Measurements from ENCODE around the gene CHST2. TPM values are rescaled to one million over a fixed set of nuclear protein-coding genes. Genes with fewer than 3 reads are reported as not detected.
"Not testable (repeated sequence)": the region's sequence is repeated elsewhere in the genome, so short reads cannot be mapped to it uniquely, and the experiment has no call there.

CHST2 gene
- total RNA-seq, 1 donor from 2014 or later: 1.7 TPM

DNA sequence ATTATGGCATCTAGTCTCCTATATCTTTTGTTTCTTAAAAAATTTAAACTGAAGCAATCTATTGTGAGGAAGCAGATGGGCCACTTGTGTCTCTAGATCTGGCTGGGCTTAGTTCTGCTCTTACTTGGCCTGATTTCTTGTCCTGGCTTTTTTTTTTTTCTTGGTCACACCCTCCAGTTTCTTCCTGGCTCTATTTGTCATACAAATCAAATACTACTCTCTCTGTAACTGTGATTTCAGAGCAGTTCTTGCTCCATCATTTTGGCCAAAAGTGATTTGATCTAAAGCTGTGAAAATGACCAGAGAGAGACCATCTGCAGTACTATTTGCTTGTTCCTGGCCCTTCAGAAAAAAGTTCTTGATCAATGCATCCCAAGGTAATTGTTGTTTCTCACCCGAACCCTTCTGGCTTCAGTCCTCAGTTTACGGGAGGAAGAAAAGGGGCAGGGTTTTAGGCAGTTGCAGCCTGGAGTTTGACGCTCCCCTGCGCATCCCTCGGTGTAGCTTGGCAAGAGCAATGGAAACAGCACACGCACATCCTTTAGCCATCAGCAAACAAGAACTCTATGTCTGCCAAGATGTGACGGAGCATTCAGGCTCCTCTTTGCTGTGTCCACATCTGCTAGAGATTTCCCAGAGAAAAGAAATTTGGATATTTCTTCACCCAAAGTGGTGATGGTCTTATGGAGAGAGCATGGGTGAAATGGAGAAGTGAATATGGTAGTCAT, 31.6 kb downstream of the CHST2 start:
- ATAC-seq (ENCODE audit: poor library complexity): peak; percentile 92
- DNase-seq: peak; percentile 44
- intact Hi-C loops (cut with DNase I): no loop called here

DNA sequence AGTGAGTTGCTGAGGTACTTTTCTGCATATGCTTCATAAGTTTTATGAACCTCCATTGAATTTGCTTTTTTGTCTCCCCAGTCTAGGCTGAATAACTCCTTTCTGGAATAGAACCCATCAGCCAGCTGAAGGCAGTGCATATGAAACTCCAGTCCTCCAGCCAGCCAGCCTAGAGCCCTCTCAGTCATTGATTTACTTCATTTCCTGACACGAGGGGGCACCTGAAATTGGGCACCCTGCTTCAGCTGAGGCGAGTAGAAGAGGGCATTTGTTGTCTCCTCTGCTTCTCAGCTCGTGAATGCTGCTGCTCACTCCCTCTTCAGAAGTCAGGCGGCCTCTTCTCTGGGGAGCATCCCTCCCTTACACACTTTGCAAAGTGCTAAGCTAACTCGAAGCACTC, 32.5 kb downstream of the CHST2 start:
- intact Hi-C loops (cut with DNase I): no loop called here
- no peak for ATAC-seq (ENCODE audit: poor library complexity)
- DNase-seq: no peak

DNA sequence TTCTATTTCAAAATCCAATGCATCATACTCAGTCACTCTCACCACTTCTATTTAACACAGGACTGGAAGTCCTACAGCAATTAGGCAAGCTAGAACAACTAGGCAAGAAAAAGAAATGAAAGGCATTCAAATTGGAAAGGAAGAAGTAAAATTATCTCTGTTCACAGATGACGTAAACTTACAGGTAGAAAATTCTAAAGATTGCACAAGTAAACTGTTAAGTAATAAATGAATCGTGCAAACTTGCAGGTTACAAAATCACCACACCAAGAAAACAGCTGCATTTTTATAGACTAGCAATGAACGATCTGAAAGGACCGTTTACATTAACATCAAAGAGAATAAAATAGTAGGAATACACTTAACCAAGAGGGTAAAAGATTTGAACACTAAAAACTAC, 36.2 kb downstream of the CHST2 start:
- ATAC-seq (ENCODE audit: poor library complexity): no peak
- intact Hi-C loops (cut with DNase I): no loop called here
- DNase-seq: no peak

DNA sequence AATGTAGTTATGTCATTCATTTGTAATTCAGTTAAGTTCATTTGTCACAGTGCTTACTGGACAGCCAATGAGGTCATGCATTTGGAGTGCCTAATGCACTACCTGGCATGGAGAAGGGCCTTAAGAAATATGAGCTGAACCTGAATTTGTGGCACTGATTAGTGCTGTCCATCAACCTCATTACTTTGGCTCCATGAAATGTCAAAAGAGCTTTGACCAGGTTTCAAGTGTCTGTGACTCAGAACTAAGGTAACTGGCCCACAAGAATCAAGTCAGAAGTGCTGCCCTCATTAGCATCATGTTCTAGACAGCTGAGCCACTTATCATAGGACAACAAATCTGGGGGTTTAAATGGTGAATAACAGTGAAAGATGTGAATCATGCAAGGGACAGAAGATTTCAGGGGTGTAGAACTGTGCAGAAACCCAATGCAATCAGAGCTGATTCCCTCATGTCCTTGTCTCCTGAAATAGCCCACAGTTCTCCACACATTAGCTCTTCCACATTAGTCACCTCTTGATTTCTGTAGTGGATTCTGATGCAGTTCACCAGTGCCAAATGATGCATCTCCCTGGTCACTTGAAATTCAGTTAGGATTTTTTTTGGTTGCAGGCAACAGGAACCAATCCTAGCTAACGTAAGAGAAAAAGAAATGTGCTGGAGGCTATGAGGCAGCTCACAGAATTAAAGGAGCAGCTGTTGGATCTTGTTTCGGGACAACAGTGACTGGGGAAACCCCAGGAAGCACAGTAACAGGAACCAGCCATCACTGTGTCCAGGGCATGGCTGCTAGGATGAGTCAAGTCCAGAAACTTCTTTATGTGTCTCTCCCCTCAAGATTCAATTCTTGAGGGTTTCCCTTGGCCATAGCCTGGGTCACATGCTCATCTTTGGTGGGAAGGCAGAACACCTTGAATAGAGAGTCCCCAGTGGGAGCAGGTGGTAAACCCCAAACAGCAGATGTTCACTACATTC, 38.7 kb downstream of the CHST2 start:
- intact Hi-C loops (cut with DNase I): no loop called here
- ATAC-seq (ENCODE audit: poor library complexity) (no peak), DNase-seq (no peak)

DNA sequence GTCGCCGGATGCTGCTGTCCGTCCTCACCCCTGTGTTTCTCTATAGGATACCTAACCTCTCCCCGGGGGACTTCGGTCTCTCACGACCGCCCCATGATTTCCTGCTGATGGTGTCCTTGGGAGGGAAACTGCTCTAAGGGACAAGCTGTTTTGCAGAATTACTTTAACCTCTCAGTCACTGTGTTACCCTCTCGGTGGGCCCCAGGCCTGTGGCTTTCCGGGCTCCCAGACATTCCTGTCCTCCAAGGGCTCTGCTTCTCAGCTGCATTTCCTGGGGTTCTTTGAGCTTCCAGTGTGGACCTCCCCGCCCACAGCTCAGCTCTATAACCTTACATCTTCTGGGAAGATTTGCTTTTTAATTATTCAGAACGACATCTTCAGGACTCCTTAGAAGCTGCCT, 40.9 kb downstream of the CHST2 start:
- intact Hi-C loops (cut with DNase I): no loop called here
- no peak for ATAC-seq (ENCODE audit: poor library complexity)
- no peak for DNase-seq

DNA sequence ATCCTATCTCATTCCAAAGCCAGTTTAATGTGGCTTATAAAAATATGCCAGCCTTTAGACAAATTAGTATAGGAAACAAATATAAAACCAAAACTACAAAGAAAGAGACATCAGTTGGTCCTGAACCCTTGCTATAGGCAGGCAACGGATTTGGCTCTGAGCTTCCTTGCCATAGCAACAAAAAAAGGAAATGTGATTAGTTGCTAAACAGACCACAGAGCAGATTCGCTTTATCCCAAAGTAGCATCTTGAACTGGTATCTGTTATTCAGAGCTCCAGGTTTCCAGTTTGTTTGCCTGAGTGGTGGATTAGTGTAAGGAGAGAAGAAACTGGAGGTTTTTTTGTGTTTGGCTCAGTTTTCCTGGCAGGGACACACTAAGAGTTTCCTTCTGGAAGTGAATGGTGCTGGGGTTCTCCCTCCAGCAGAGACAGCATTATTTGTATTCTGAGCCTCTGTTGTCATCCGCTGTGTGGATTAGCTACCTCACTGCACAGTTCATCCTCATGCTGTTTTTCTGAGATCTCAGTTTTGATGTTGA, 44.1 kb downstream of the CHST2 start:
- intact Hi-C loops (cut with DNase I): no loop called here
- ATAC-seq (ENCODE audit: poor library complexity) (no peak), DNase-seq (no peak)

DNA sequence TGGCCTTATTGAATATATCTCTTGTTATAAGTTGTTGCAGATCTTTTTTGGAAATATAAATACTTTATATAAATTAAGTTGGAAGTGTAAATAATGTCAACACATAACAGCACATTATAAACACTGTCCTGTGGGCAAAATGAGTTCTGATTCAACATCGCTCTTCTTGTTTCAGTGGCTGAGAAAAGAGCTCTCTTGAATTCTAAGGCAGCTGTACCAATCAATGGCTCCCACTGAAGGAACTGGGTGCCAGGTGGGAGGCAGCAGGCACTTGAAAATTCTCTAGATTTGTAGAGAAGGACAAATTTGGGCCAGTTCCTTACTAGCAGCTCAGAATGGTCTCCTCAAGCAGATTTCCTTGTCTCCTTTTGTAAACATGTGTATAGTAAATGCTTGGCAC, 45.6 kb downstream of the CHST2 start:
- ATAC-seq (ENCODE audit: poor library complexity) (no peak), DNase-seq (no peak)
- intact Hi-C loops (cut with DNase I): no loop called here

DNA sequence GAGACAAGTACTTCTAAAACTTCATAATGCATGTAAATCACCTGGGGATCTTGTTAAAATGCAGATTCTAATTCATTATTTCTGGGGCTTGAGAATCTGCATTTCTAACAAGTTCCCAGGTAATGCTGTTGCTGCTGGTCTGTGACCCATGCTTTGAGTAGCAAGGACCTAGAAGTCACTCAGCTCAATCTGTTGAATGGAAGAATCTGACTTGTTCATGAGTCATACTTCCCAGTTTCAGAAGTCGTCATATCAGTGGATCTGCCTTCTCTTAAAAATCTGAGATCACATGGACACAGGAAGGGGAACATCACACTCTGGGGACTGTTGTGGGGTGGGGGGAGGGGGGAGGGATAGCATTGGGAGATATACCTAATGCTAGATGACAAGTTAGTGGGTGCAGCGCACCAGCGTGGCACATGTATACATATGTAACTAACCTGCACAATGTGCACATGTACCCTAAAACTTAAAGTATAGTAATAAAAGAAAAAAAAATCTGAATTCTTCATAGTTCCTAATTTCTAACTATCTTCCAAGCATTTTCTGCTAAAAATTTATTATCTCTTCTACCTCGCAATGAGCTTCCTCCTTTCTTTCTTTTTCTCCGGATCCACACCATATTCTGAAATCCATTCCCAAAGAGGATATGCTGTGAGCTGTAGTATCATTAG, 46.2 kb downstream of the CHST2 start:
- ATAC-seq (ENCODE audit: poor library complexity); DNase-seq; intact Hi-C loops (cut with DNase I): not testable (repeated sequence)

DNA sequence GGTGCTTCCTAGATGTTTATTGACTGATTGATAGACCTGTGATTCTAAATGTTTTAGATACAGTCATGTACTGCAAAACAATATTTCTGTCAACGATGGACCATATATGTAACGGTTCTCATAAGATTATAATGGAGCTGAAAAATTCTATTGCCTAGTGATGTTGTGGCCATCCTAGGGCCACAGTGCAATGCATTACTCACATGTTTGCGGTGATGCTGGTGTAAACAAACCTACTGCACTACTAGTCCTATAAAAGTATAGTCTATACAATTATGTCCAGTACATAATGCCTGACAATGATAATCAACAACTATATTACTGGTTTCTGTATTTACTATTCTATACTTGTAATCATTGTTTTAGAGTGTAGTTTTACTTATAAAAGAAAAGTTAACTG, 46.8 kb downstream of the CHST2 start:
- ATAC-seq (ENCODE audit: poor library complexity) (no peak), DNase-seq (no peak)
- intact Hi-C loops (cut with DNase I): no loop called here

DNA sequence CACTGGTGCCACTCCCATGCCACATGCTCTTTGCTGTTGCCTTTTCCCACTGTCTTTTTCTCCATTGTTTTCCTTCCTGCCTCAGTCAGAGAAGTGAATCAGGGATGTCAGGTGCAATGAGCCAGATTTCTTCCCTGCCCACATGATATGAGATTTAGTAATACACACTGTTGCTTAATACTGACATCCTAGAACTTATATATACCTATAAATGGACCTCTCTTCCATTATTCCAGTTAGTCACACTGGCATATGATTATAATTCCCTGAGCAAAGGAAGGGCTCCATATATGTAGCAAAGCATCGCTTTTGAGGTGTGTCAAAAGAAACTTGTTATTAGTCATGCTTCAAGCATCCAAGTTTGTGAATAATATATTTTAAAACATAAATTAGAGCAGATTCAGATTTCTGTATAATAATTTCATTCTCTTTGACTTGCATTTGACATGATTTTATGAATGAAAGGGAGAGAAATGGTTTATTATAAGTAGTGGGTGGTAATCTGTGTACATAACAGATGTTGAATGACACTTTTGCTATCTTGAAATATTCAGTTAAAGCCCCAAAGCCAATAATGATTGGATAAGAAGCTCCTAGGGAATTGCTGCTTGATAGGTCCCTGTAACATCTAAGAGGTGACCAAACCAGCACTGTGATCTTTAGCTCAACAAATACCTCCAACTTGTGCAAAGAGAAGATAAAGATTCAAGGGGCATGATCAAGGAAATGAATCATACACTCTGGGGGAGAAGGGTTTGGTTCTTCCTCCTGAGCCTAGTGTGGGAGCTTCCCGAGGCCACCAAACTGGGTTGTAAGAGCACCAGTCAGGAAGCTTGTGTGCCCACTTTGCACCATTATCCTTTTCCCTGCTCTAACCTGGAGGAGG, 48.6 kb downstream of the CHST2 start:
- no peak for ATAC-seq (ENCODE audit: poor library complexity)
- intact Hi-C loops (cut with DNase I): no loop called here

DNA sequence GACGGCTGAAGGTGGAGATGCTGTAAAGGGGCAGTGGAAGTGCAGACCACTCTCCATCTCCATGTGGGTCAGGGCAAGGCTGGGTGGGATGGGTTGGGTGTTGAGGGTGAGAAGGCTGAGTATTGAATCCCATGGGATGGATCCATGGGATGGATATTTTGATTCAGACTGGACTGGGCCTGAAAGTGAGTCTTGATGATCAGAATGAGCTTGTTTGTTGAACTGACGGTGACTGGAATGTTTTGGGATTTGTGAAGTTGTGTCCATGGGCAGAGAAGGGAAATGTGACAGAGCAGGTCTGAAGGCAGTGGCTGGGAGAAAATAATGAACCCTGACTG, 49.3 kb downstream of the CHST2 start:
- ATAC-seq (ENCODE audit: poor library complexity) (no peak), DNase-seq (no peak)
- intact Hi-C loops (cut with DNase I): no loop called here

More for the DNA sequence above, 48.6 kb downstream of the CHST2 start:
- DNase-seq: no peak

DNA sequence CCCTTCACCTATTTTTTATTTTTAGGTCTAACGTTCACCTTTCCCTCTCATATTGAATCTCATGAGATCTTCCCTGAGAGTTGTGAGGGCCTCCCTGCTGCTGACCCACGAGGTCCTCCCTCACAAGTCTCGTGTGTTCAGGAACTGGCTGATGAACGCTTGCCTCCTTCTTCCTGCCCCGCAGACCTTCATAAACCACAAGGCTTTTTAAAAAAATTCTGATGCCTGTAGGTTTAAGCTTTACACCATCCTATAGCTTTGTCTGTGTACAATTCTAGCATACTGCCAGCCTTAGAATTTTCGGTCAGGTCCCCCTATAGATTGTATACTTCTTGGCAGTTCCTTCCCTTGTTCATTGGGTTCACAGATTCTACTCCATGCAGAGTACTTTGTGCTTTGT, 50.5 kb downstream of the CHST2 start:
- DNase-seq (no peak), ATAC-seq (ENCODE audit: poor library complexity) (no peak)
- intact Hi-C loops (cut with DNase I): no loop called here

DNA sequence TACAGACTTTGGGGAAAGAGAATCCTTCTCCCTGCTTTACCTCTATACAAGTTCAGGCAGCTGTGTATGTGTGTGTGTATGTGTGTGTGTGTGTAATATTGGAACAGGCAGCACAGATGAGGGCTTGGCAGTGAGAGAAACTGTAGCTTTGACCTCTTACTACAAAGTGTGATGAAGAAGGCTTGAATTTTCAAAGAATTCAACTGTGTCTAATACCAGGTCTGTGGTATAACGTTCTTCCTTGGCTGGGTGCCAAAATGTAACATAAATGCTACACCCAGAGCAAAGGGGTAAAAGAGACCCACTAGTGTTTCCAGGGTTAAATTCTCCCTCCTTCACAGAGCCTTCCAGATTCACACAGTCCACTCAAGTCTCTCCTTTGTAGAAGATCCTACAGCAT, 51.1 kb downstream of the CHST2 start:
- intact Hi-C loops (cut with DNase I): no loop called here
- no peak for ATAC-seq (ENCODE audit: poor library complexity)
- DNase-seq: no peak

DNA sequence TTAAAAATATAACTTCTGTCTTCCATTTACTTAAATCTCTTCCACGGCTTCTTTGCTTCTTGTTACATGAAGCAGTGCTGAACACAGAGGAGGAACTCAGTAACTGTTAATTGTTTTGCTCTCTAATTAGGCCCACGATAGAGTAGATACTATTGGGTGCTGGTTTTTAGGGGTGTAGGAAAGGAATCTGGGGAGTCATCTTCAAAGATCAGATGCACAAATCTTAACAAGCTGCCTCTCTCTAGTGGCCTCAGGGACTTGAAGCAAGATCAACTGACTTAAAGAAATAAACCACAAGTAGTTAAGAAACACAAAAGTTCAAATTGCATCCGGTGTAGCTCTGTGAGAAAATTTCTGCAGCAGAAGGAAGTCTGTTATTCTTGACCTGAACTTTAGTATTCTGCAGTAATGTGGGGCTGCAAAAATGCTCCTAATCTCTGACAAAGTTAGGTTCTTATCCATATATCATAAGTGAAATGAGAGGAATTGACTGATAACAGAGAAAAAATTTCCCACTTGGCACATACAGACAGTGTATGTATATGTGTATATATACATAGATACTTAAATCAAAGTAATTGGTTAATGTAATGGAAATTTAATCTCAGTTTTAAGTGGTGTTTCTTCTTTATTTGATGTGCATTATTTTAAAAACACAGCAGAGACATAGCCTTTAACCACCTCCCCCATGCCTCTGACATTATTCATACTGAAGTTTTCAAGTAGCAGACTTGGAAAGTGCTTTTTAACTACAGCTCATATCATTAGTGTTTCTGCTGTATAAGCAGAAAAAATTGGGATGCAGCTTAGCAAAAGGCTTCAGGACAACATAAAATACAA, 51.8 kb downstream of the CHST2 start:
- intact Hi-C loops (cut with DNase I): no loop called here
- no peak for DNase-seq
- ATAC-seq (ENCODE audit: poor library complexity): peak; percentile 51

DNA sequence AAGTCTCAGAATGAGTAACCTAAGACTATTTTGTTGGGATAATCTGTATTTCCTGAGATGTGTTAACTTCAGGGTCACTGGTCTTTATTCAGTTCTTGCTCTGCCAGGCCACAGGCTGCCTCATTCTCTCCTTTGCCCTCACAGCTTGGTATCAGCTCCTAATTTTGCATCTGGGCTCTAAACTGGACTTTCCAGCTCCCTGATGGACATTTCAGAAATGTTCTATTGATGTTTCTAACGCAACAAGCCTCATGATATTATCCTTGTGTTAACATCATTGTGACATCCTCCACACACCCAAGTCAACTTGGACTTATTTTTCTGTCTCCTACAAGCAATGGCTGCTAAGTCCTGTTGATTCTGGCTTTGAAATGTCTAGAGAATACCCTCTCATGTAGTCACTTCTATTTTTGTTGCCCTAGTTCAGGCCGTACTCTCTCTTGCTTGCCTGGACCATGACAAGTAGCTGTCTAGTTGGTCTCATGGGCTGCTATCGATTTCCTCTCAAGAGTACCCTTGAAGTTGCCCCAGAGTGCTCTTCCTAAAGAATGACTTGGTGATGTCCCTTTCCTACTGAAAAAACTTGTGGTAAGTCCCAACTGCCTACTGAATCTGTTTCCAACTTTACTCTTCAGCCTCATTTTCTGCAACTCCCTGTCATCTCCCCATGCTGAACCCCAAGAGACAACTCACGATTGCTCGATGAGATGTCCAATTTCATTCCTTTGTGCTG, 52.7 kb downstream of the CHST2 start:
- ATAC-seq (ENCODE audit: poor library complexity): no peak
- no peak for DNase-seq
- intact Hi-C loops (cut with DNase I): no loop called here

DNA sequence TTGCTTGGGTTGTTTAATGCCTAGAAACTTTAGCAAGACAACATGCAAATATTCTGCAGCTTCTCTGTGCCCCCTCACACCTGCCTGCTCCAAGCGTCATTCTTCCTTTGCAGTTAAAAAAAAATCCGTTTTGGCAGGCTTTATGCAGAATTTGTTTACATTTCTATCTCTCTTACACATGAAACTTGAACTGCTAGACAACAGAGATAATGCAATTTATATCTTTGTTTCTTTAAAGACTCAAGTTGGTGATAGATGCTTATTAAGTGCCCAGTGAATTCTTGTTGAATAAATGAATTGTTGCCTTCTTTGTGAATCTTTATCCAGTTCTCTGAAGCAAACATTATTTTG, 53.2 kb downstream of the CHST2 start:
- DNase-seq (no peak), ATAC-seq (ENCODE audit: poor library complexity) (no peak)
- intact Hi-C loops (cut with DNase I): no loop called here

DNA sequence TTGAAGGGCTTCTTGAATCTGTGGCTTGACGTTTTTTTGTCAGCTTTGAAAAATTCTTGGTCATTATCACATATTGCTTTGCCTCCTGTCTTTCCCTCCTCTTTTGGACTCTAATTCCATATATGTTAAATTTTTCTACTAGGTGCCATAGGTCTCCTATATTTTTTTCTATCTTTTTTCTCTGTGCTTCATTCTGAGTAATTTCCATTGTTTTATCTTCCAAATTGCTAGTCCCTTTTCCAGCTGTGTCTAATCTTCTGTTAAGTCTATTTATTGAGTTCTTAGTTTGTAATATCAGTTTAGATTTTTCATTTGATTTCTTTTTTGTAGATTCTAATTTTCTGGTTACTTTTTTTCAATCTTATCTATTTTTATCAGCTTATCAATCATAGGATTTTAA, 53.7 kb downstream of the CHST2 start:
- ATAC-seq (ENCODE audit: poor library complexity) (no peak), DNase-seq (no peak)
- intact Hi-C loops (cut with DNase I): no loop called here

All from Right ventricle myocardium superior (tissue), 1 donor.